SK-N-SH treated with all-trans-retinoic acid at 6 μM for 48 hours (cell line): ENCODE measurements around the gene SLC13A5.

Experiments
- ATAC-seq: fragments of 200-7000 bp; cut with Tn5 transposase; 3 replicates; pipeline ENCODE4 v1.9.1; 2020; ENCODE audit warnings: mild to moderate bottlenecking, moderate library complexity
- ARNTL ChIP-seq: fragments of 450-650 bp; formaldehyde crosslinking; IDR thresholded peaks from 2 replicates; pipeline ENCODE4 v1.5.0; 2020; ENCODE audit warnings: low read depth, mild to moderate bottlenecking, moderate library complexity, borderline replicate concordance
- BACH2 ChIP-seq: fragments of 250-450 bp; sonication (Bioruptor Pico); IDR thresholded peaks from 2 replicates; pipeline ENCODE4 v1.9.0; 2021; ENCODE audit warnings: mild to moderate bottlenecking, borderline replicate concordance
- CREB5 ChIP-seq: fragments of 250-450 bp; sonication (Bioruptor Pico); IDR thresholded peaks from 2 replicates; pipeline ENCODE4 v1.5.1; 2020; ENCODE audit warnings: low read depth, mild to moderate bottlenecking, moderate library complexity
- CSDC2 ChIP-seq: fragments of 250-450 bp; sonication (Bioruptor Pico); IDR thresholded peaks from 2 replicates; pipeline ENCODE4 v1.5.0; 2020; ENCODE audit warnings: mild to moderate bottlenecking, moderate library complexity
- CSRNP3 ChIP-seq: fragments of 250-450 bp; sonication (Bioruptor Pico); IDR thresholded peaks from 2 replicates; pipeline ENCODE4 v1.5.1; 2021; ENCODE audit warnings: mild to moderate bottlenecking, moderate library complexity
- ESRRG ChIP-seq: fragments of 250-450 bp; sonication (Bioruptor Pico); IDR thresholded peaks from 2 replicates; pipeline ENCODE4 v1.6.1; 2021; ENCODE audit warnings: mild to moderate bottlenecking
- GLIS3 ChIP-seq: fragments of 250-450 bp; sonication (Bioruptor Pico); IDR thresholded peaks from 2 replicates; pipeline ENCODE4 v1.5.0; 2020; ENCODE audit warnings: mild to moderate bottlenecking, moderate library complexity
- ISL1 ChIP-seq: fragments of 250-450 bp; sonication (Bioruptor Pico); IDR thresholded peaks from 2 replicates; pipeline ENCODE4 v2.1.2; 2022; ENCODE audit warnings: mild to moderate bottlenecking, moderate library complexity
- OSR1 ChIP-seq: fragments of 250-450 bp; sonication (Bioruptor Pico); IDR thresholded peaks from 2 replicates; pipeline ENCODE4 v1.8.0; 2022; ENCODE audit warnings: moderate library complexity, mild to moderate bottlenecking, inconsistent platforms
- PATZ1 ChIP-seq: fragments of 250-450 bp; sonication (Bioruptor Pico); IDR thresholded peaks from 2 replicates; pipeline ENCODE4 v1.8.0; 2020; ENCODE audit warnings: mild to moderate bottlenecking, moderate library complexity, borderline replicate concordance
- PPARA ChIP-seq: fragments of 250-450 bp; sonication (Bioruptor Pico); IDR thresholded peaks from 2 replicates; pipeline ENCODE4 v1.5.0; 2020; ENCODE audit warnings: mild to moderate bottlenecking, borderline replicate concordance
- RARB ChIP-seq: fragments of 250-450 bp; sonication (Bioruptor Pico); IDR thresholded peaks from 2 replicates; pipeline ENCODE4 v1.8.0; 2021; ENCODE audit warnings: mild to moderate bottlenecking, moderate library complexity
- SNAI2 ChIP-seq: fragments of 250-450 bp; sonication (Bioruptor Pico); IDR thresholded peaks from 2 replicates; pipeline ENCODE4 v1.5.0; 2020; ENCODE audit warnings: mild to moderate bottlenecking, moderate library complexity
- TCF4 ChIP-seq: fragments of 250-450 bp; sonication (Bioruptor Pico); IDR thresholded peaks from 2 replicates; pipeline ENCODE4 v1.8.0; 2021; ENCODE audit warnings: mild to moderate bottlenecking, moderate library complexity, borderline replicate concordance
- TOX ChIP-seq: fragments of 250-450 bp; sonication (Bioruptor Pico); IDR thresholded peaks from 2 replicates; pipeline ENCODE4 v1.8.0; 2021; ENCODE audit warnings: mild to moderate bottlenecking, moderate library complexity, borderline replicate concordance
- ZC3H10 ChIP-seq: fragments of 250-450 bp; sonication (Bioruptor Pico); IDR thresholded peaks from 2 replicates; pipeline ENCODE4 v1.5.1; 2021; ENCODE audit warnings: mild to moderate bottlenecking, moderate library complexity
- ZFP30 ChIP-seq: fragments of 450-650 bp; formaldehyde crosslinking; IDR thresholded peaks from 2 replicates; pipeline ENCODE4 v1.5.0; 2022; ENCODE audit warnings: mild to moderate bottlenecking, moderate library complexity
- ZNF565 ChIP-seq: fragments of 450-650 bp; formaldehyde crosslinking; conservative IDR thresholded peaks from 2 replicates; pipeline ENCODE4 v1.5.0; 2020; ENCODE audit warnings: low read depth, mild to moderate bottlenecking, moderate library complexity
- ZNF70 ChIP-seq: fragments of 450-650 bp; formaldehyde crosslinking; IDR thresholded peaks from 2 replicates; pipeline ENCODE4 v1.5.0; 2020; ENCODE audit warnings: mild to moderate bottlenecking, moderate library complexity
- ZNF8 ChIP-seq: fragments of 450-650 bp; formaldehyde crosslinking; IDR thresholded peaks from 2 replicates; pipeline ENCODE4 v1.5.0; 2020; ENCODE audit warnings: mild to moderate bottlenecking, moderate library complexity
- TF ChIP-seq, protein P1 (sequence below): fragments of 250-450 bp; sonication (Bioruptor Pico); IDR thresholded peaks from 2 replicates; pipeline ENCODE4 v1.8.0; 2021; ENCODE audit warnings: low read depth, mild to moderate bottlenecking, moderate library complexity, borderline replicate concordance
- TF ChIP-seq, protein P2 (sequence below): fragments of 250-450 bp; sonication (Bioruptor Pico); IDR thresholded peaks from 2 replicates; pipeline ENCODE4 v1.5.0; 2020; ENCODE audit warnings: mild to moderate bottlenecking, moderate library complexity

SLC13A5 gene

DNA sequence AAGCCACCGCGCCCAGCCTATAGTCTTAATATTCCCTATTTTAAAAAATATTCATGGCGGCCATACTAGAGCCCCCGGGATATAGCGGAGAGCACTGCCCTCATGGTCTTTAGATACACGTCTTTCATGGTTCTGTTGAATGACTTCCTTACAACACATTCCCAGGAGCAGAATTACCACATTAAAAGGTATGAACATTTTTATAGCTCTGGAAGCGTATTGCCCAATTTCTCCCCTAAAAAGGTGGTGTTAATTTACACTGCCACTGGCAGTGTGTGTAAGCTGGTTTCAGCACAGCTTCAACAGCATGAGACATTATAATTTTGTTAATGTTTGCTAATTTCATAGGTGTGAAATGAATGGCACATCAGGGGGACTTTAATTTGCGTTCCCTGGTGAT is 42.6 kb downstream of the SLC13A5 start:
- TF ChIP-seq PATZ1 (no peak), ZNF70 (CRISPR knock-in tag) (no peak), CSRNP3 (no peak), ZFP30 (CRISPR knock-in tag) (no peak), TOX (CRISPR knock-in tag) (no peak), CREB5 (no peak), OSR1 (CRISPR knock-in tag) (no peak), ARNTL (CRISPR knock-in tag) (no peak), ZNF565 (CRISPR knock-in tag) (no peak), GLIS3 (no peak), BACH2 (no peak), ISL1 (no peak), PPARA (CRISPR knock-in tag) (no peak), TCF4 (CRISPR knock-in tag) (no peak), RARB (CRISPR knock-in tag) (no peak)
- TF ChIP-seq, protein P1, sequence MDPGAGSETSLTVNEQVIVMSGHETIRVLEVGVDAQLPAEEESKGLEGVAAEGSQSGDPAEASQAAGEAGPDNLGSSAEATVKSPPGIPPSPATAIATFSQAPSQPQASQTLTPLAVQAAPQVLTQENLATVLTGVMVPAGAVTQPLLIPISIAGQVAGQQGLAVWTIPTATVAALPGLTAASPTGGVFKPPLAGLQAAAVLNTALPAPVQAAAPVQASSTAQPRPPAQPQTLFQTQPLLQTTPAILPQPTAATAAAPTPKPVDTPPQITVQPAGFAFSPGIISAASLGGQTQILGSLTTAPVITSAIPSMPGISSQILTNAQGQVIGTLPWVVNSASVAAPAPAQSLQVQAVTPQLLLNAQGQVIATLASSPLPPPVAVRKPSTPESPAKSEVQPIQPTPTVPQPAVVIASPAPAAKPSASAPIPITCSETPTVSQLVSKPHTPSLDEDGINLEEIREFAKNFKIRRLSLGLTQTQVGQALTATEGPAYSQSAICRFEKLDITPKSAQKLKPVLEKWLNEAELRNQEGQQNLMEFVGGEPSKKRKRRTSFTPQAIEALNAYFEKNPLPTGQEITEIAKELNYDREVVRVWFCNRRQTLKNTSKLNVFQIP (CRISPR knock-in tag): no peak
- TF ChIP-seq, protein P2, sequence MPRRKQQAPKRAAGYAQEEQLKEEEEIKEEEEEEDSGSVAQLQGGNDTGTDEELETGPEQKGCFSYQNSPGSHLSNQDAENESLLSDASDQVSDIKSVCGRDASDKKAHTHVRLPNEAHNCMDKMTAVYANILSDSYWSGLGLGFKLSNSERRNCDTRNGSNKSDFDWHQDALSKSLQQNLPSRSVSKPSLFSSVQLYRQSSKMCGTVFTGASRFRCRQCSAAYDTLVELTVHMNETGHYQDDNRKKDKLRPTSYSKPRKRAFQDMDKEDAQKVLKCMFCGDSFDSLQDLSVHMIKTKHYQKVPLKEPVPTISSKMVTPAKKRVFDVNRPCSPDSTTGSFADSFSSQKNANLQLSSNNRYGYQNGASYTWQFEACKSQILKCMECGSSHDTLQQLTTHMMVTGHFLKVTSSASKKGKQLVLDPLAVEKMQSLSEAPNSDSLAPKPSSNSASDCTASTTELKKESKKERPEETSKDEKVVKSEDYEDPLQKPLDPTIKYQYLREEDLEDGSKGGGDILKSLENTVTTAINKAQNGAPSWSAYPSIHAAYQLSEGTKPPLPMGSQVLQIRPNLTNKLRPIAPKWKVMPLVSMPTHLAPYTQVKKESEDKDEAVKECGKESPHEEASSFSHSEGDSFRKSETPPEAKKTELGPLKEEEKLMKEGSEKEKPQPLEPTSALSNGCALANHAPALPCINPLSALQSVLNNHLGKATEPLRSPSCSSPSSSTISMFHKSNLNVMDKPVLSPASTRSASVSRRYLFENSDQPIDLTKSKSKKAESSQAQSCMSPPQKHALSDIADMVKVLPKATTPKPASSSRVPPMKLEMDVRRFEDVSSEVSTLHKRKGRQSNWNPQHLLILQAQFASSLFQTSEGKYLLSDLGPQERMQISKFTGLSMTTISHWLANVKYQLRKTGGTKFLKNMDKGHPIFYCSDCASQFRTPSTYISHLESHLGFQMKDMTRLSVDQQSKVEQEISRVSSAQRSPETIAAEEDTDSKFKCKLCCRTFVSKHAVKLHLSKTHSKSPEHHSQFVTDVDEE (CRISPR knock-in tag): no peak
- TF ChIP-seq, all 23 proteins: peak for 0
- ATAC-seq: no peak

DNA sequence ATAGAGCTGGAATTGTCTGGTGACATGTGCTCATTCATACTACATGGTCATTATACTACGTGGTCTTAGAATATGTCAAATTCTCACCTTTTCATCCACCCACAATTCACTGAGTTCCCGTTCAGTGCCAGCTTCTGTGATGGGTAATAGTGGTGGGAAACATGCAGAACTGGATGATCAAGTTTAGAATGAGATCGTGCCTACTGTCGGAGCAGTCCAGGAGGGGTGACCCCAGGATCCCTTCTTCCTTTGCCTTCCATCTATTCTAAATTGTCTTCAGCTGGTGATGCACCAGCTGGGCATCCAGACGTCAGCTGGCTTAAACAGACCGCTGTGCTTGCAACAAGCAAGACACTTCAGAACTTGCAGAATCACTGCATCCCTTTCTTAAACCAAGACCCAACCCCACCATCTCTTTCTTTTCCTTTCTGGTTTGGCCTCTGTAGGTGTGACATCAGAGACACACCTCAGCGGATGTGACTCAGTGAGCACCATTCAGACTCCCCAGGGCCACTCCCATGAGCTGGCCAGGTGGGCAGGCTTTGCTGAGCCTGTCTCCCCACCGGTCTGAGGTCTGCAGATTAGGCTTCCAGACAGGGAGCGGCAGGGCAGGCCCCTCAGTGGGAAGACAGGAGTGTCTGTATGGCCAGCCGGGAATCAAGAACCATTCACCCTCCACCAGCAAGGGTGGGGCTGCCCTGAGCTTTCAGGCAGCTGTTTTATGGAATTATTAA is 43.5 kb downstream of the SLC13A5 start:
- TF ChIP-seq GLIS3 (no peak), CSDC2 (no peak), ESRRG (CRISPR knock-in tag) (no peak), ZFP30 (CRISPR knock-in tag) (no peak)
- ATAC-seq: no peak

DNA sequence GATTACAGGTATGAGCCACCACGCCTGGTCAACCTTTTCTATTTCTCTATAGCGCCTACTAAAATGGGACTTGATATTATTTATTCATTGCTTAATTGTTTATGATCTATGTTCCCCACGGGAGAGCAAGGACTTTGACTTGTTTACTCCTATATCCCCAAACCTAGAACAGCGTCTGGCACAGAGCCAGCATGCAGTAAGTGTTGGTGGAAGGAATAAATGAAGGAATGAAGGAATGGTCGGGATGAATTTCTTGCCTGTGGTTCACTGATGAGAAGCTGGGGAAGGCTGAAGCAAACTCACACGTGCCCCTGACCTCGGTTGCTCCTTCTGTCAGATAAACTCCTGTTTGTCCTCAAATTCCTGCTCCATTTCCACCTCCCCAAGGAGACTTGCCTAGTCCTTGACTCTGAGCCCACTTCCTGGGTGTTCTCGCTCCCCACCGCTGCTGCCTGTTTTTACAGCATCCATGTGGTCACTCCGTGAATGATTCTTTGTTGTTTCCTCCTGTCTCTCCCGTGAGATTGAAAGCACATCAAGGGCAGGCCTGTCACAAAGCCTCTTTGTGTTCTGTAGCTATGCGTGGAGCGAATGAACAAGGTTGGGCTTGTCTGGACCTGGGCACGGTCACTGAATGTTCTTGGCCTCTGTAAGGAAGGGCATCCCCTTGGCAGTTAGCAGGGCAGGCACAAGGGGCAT is 44.3 kb downstream of the SLC13A5 start:
- ATAC-seq: no peak
- TF ChIP-seq CREB5 (no peak), ZC3H10 (CRISPR knock-in tag) (no peak), ZNF70 (CRISPR knock-in tag) (no peak), TCF4 (CRISPR knock-in tag) (no peak), CSRNP3 (no peak), ZNF8 (CRISPR knock-in tag) (no peak), BACH2 (no peak), ZFP30 (CRISPR knock-in tag) (no peak), SNAI2 (no peak), PPARA (CRISPR knock-in tag) (no peak)
- TF ChIP-seq, protein P2 (CRISPR knock-in tag): no peak
